B cell (primary cell): ENCODE measurements around the gene PHF20.

Source experiments
- EZH2 ChIP-seq: IDR thresholded peaks from 2 replicates; pipeline ENCODE4 v1.6.1; 2012; ENCODE audit warnings: borderline replicate concordance, low read depth, mild to moderate bottlenecking, moderate library complexity, low read length; ENCODE audit not compliant: insufficient read depth, poor library complexity, severe bottlenecking
- TF ChIP-seq, protein P1 (sequence below): fragments of 200-600 bp; IDR thresholded peaks from one replicate; pipeline ENCODE4 v1.8.0; 2022; ENCODE audit warnings: antibody characterized with exemption, mild to moderate bottlenecking

DNA sequence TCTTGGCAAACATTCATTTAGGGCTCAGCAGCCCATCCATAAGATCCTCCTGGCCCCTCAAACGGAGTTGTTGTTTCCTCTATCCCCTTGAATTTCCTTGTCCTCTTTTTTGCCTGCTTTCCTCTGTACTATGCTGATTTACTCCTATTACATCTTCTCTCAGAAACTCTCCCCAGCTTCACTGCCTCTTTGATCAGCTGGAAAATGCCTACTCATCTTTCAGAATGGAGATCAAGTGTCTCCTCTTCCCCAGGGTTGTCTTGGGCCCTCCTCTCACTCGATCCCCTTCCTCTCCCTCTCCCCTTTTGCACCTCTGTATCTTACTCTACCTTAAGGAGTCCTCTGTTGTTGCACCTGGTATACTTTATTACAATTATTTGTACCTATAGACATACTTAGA, 60.2 kb downstream of the PHF20 start:
- TF ChIP-seq, protein P1, sequence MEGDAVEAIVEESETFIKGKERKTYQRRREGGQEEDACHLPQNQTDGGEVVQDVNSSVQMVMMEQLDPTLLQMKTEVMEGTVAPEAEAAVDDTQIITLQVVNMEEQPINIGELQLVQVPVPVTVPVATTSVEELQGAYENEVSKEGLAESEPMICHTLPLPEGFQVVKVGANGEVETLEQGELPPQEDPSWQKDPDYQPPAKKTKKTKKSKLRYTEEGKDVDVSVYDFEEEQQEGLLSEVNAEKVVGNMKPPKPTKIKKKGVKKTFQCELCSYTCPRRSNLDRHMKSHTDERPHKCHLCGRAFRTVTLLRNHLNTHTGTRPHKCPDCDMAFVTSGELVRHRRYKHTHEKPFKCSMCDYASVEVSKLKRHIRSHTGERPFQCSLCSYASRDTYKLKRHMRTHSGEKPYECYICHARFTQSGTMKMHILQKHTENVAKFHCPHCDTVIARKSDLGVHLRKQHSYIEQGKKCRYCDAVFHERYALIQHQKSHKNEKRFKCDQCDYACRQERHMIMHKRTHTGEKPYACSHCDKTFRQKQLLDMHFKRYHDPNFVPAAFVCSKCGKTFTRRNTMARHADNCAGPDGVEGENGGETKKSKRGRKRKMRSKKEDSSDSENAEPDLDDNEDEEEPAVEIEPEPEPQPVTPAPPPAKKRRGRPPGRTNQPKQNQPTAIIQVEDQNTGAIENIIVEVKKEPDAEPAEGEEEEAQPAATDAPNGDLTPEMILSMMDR, result no peak
- no peak for TF ChIP-seq EZH2
